Right lung (tissue), 10 donors: Measurements from ENCODE around the gene KRT35. TPM values are rescaled to one million over a fixed set of nuclear protein-coding genes. Genes with fewer than 3 reads are reported as not detected.

ENCODE experiments used
- DNase-seq, 2 donors: peaks; one replicate each; pipeline ENCODE4 v3.0.0-alpha.2; 2013
- long read RNA-seq, 8 donors: transcript quantifications; one replicate each; lab custom pipeline, GENCODE V29; 2026
- polyA plus RNA-seq, 5 donors: library from polyadenylated mRNA; unstranded; fragments of 120-200 nt; gene quantifications; one replicate each; pipeline versions ENCODE4 v1.2.1 to v1.2.3, GENCODE V29; 2013; ENCODE audit warnings: inconsistent platforms in 1 of 5, low replicate concordance in 1 of 5; ENCODE audit not compliant: insufficient read length in 5 of 5, insufficient read depth in 1 of 5

Gene KRT35
- not detected for polyA plus RNA-seq
- long read RNA-seq, donor 1: 0 reads
- long read RNA-seq, donor 2: 0 reads
- long read RNA-seq, donor 3: 0 reads
- long read RNA-seq, donor 4: 0 reads
- long read RNA-seq, donor 5: 0 reads
- long read RNA-seq, donor 6: 0 reads
- long read RNA-seq, donor 7: 0 reads
- long read RNA-seq, donor 8: 0 reads

DNA sequence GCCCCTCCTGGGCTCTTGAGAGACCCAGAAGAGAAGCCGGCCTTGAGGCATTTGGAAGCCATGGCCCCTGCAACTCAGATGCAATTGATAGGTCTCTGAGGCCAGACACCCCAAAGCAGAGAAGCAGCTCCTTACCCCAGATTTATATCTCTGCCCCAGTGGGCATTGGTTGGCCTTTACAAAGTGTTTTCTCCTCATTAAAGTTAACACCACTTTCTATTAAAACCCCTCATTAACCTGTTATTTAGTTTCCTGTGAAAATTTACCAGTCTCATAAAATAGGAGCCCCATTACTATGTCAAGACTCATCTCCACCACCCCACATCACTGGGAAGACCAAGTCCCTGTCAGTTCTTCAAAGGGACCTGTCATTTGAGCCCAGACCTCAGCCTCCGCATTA is at the start of gene KRT35:
Gene KRT35, minus strand, starts transcription at position 116 of the 400 bp plus-strand sequence. Its CDS starts 54 bp downstream, at position 62.
- DNase-seq: no peak

DNA sequence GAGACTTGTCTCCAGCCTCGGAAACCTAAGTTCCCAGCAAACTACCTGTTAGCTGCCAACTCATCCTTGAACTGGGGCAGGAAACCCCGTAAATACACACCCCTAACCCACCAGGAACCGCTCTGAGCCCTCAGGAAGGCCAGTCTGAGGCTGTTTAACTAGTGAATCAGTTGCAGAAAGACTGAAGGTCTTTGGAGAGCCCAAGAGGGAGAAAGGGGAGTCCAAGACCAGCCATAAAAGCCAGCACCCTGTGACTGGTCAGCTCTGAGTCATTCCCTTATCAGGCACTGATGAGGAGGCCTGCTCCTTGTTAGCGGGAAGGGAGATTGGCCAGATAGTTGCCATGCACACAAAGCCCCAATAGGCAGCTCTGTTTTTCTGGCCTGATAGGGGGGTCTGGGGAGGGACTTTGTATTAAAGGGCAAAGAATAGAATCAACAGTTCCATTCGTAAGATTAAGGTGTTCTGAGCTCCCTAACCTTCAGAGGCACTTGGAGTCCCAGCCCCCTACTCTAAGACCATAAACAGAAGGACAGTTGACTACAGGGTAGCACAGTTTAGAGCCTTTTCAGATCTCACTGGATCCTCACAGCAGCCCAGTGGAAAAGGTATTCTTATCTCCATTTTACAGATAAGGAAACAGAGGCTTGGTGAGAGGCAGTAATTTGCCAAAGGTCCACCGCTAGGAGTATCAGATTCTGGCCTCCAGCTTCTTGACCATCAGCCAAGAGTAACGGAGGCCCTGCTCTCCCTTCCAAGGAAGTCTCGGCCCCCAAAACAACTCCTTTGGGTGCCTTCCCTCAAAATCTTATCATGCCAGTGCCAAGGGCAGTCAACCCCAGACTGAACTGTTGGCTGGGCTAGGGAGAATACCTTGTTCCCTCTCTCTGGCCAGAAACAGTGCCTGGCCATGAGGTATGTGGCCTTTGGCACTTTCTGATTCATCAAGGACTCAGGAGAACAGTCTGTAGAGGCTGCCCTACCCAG is 49.4 kb upstream of the KRT35 start:
- no peak for DNase-seq

DNA sequence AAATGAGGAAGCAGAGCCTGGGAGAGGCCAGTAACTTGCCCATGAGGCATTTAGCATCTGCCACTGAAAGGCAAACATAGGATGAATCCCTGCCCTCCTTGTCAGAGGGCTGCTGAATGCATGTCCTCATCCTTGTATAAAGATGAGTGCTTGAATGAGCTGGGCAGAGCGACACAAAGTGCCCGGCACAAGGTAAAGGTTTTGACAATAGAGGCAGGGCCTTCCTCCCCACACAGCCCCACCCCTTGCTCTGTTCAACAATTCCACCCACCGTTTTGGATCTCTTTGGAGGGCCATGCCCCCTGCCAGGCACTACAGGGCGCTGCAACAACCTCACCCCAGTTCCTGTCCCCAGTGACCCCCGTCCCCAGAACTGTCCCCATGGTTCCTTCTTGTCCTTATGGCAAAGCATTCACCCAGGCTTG is 48.6 kb upstream of the KRT35 start:
- DNase-seq: no peak

DNA sequence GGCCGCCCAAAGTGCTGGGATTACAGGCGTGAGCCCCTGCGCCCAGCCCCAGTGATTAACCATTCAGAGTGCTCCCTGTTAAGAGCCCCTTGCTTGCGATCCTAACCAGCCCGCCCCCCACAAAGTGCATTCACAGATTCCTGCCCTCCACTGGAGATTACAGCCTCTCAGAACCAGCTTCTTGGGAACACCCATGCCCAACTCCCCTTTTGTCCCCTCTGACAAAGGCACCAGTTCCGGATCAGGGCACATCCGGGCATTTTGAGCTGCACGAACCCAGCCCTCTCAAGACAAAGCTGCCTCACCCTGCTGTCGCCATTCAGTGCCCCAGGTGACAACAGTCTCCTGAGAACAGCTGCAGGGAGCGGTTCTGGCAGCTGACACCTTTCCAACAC is 48.0 kb upstream of the KRT35 start:
- DNase-seq: no peak

DNA sequence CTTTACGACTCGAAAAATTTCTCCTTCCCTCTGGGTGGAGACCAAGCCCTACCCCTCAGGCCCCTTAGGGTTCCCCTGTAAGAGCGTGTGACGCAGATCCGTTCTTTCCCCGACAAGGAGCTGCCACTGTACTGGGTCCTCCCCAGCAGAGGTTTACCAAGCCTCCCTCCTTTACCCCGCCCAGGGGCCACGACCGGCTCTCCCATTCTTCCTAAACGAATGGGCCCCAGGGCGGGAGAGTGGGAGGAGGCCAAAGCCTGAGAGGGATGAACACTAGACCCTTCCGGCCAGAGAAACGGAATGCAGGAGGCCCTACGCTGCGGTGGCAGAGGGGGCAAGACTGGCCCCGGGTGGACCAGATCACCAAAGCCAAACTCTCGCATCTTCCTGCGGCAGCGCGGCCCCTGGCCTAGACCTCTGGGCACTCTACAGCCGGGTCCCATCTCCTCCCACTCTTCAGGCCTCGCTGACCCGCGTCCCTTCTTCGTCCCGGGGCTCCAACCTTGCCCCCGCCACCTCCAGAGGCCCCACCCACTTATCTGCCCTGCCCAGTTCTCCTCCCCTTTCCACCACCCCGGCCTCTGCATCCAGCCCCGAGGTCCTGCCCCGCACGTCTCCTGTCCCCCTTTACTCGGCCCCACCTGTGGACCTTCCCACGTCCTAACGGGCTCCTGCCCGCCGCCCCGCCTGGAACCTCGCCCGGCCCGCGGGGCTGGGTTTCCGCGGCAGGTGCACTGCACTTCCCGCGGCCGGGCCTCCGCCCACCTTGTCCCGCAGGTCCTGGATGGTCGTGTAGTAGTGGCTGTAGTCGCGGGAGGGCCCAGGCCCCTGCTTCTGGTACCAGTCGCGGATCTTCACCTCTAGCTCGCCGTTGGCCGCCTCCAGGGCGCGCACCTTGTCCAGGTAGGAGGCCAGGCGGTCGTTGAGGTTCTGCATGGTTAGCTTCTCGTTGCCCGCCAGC is 46.4 kb upstream of the KRT35 start:
- no peak for DNase-seq

DNA sequence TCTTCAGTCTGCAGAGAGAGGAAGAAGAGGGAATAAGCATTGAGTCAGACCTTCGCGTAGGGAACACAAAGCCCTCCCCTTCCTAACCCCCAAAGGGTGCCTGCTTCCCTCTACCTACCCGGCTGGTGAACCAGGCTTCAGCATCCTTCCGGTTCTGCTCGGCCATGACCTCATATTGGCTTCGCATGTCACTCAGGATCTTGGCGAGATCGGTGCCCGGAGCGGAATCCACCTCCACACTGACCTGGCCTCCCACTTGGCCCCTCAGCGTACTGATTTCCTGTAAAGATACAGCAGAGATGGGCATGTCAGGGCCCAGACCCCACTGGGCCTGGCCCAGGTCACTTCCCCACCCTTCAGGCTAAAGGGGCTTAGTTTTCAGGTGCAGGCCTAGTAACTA is 43.3 kb upstream of the KRT35 start:
- DNase-seq: no peak

DNA sequence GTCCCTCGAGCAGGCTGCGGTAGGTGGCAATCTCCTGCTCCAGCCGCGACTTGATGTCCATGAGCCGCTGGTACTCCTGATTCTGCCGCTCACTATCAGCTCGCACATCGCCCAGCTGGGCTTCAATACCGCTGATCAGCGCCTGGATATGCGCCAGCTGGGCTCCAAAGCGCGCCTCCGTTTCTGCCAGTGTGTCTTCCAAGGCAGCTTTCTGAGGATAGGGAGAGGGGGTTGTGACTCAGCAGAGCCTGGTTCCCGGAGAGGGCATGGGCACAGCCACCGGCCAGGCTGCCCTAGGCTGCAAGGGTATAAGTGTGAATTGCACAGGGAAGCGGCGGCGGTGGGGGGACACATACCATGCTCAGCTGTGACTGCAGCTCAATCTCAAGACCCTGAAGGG is 42.8 kb upstream of the KRT35 start:
- DNase-seq: no peak

DNA sequence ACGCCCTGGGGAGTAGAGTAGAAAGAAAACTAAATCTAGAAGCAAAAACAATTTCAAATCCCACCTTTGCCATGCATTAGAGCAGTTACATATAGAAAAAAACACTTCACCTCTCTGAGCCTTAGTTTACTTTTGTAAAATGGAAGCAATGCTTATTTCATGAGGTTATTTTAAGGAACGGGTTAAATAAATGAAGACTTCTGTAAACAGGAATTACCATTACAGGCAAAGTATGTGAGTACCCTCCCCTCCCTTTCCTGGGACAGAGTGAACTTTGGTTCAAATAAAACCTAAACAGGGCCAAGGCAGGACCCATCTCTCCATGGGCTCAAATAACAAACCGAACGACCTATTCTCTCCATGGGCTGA is 42.3 kb upstream of the KRT35 start:
- no peak for DNase-seq

DNA sequence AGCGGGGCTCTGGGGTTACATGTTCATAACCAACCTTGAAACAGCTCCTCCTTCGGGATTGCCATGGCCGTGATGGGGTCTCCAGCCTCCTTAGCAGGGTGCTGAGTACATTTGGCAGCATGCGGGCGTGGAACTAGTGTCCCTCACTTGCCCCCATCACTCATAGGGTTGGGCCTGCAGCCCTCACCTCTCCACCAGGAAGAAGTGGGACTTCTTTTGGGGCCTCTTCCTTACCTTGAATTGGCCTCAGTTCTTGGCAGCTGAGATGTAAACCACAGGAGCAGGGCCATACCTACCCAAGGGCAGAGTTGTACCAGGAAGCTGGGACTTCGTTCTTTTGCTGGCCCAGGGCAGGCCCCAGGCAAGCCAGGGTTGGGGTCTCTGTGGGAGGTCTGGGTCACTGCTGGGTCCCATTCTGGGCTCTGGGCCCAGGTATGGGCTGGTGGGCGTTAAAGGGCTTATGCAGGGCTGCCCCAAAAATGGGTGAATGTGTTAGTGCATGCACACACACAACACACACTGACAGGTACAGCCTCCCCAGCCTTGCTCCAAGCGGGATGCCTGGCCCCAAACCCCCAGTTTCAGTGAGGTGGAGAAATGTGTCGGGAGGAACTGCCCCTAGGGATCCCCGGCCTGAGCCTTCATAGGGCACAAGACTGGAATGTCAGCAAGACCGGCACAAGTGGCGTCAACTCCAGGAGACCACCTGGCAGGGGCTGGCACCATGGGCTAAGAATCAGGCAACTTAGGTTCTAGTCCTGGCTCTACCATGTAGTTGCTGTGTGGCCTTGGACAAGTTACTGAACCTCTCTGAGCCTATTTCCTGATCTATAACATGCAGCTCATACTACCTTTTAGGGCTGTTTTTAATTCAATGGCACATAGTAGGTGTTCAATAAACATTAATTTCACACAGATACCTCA is 41.6 kb upstream of the KRT35 start:
- DNase-seq: no peak

DNA sequence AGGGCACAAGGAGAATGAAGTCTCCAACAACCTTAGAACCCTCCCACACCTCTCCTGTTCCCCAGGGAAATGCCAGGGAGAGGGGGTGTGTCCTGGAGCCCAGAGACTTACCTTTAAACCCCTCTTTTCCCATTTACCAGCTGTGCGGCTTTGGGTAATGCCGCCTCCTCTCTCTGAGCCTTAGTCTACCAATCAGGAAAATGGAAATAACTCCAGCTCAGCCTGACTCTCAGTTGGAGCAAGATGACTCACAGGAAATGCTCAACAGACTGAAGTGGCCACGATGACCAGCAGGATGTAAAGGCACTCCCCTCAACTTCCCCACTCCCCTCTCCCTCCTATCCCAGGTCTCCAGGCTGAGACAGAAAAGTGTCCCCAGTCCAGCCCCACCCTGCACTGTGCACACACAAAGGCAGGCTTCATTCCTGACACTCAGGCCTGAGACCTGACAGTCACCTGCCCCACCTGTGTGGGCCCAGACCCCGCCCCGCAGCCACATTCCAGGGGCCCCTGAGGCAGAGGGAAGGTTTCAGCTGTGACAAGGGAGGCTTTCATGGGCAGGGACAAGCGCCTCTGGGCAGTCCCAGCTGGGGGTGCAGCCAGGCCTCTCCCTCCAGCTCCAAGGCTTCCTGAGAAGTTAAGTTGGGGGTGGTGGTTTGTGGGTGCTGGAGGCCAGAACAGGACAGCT is 40.8 kb upstream of the KRT35 start:
- peak in 1 of 2 donors; percentile 42 for DNase-seq

DNA sequence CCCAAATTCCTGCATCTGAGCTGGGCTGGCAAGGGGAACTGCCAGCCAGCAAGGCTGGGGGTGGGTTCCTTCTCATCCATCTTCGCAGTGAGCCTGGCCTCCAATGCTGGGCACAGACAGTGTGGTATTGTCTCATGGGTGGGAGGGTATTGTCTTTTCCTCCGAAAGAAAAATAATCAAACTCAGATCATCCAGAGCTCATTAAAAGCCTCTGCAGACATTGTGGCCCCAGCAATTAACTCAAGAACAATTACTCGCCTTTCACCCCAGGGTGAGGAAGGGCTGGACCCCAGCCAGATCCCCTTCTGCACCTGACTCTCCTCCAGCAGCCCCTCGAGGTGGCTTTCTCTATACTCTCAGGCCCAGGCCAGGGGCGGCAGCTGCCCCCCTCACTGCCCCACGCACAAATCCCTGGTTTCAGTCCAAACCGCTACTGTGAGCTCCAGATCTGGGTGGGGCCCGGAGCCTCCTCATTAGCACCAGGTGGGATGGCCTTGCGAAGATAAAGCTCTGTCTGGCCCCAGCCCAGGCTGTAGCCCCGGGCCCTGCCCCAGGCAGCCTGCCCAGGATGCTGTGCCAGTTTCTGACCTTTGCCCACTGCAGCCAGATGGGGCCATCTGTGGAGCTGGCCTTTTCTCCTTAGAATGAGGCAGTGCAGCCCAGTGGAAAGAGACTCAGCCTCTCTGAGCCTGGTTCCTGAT is 40.0 kb upstream of the KRT35 start:
- DNase-seq: no peak

DNA sequence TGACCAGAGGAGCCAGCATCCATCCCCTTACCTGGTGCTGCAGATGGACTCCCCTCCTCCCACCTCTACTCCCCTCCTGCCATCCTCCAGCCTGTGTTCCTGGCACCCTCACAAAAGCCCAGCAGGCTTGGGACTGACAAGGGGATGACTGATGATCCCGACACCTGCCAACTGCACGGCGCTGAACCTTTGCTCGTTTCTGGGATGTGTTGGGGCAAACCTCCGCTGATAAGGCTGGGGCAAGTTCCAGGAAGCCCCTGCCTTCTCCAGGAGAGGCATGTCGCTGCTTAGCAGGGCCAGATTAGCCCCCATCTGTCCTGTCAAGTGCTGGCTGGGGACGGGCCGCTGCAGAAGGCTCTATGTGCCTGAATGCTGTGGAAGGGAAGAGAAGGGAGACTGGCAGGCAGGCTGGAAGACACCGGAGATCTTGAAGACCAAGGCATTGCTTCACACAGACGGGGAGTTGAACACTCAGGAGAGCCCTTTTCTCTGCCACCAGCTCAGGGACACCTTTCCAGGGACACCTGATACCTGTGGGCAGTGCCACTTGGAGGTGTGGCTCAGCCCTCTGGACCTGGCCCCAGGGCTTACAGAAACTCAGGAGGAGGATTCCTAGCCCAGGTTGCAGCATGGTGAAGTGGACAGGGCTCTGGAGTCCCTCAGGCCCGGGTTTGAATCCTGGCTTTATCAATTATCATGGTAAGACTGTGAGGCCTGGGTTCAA is 38.7 kb upstream of the KRT35 start:
- DNase-seq: no peak

DNA sequence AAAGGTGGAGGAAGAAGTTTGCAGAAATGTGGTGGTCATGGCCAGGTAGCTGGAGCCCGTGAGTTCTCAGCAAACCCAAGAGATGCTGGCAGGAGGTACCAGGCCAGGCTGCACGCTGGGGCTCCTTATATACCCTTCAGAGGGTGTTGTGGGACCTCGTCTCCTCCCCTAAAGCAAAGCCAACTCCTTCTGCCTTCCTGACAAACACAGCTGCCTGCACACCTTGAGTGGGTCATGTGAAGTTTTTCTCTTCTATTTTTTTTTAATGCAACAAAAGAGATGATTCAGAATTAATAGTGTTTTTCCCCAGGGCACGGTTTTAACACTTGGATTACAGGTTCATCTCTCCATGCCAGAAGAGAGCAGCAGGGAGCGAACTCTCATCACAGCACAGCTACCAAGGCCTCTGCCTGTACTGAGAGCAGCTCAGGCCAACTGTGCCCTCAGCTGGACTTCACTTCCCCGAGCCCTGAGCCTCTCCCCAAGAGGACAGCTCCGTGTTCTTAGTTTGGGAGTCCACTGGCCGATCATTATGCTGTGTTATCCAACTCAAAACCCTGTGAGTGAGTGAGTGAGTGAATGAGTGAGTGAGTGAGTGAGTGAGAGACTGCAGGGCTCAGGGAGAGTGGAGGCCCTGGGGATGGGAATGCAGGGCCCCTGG is 38.0 kb upstream of the KRT35 start, which contains the start of gene KRT15:
Gene KRT15, minus strand, starts transcription at position 102 of the 661 bp plus-strand sequence. Its CDS starts 63 bp downstream, at position 39.
- no peak for DNase-seq

DNA sequence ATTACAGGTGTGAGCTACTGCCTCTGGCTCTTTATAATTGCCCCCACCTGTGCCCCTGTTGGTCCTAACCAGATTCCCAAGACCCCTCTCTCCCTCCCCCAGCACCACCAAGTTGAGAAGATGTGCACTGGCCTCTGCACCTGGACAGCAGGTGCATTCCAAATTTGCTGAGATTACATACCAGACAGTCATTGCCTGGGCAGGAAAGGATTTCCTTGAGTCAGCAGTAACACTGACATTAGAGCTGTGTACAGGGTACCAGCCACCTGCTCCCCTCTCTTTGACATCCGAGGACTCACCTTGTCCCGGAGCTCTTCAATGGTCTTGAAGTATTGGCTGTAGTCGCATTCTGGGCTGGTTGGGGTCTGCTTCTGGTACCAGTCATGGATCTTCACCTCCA is 37.1 kb upstream of the KRT35 start:
- DNase-seq: no peak

DNA sequence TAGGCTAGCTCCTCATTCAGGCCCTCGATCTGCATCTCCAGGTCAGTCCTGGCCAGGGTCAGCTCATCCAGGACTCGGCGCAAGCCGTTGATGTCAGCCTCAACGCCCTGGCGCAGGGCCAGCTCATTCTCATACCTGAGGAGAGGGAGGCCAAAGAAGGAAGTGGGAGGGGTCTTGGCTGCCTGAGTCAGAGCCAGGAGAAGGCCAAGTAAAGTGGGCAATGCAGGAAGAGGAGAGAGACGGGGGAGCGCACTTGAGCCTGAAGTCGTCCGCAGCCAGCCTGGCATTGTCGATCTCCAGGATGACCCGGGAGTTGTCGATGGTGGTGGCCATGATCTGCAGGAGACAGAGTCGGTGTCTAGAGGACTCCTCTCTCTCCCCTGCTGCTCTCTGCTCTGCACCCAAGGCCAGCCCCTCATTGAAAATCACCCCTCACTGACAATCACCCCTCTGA is 35.9 kb upstream of the KRT35 start:
- DNase-seq: peak in 1 of 2 donors; percentile 67

DNA sequence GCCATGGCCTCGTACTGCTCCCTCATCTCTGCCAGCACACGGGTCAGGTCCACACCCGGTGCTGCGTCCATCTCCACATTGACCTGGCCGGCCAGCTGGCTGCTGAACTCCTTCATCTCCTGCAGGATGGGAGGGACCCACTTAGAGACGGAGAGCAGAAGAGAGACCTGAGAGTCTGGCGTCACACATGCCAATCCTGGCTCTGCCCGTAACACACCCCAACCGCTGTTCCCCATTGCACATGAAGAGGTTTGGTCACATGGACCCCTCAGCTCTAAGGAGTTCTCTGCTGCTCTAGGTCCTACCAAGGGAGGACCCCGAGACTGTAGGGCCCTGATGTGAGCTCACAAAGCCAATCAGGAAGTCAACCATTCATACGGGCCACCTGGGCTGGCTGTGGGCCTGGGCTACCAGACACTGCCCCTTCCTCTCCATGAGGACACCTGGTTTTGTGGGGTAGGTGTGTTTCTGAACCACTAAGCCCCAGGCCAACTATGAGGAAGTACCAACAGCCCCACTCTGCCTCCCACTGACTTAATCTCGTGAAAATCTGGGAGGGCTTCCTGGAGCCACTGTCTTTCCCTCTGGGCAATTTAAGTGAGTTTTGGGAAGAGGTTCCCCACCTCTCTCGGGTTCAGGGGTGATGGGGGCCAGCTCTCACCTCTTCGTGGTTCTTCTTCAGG is 35.3 kb upstream of the KRT35 start:
- no peak for DNase-seq

DNA sequence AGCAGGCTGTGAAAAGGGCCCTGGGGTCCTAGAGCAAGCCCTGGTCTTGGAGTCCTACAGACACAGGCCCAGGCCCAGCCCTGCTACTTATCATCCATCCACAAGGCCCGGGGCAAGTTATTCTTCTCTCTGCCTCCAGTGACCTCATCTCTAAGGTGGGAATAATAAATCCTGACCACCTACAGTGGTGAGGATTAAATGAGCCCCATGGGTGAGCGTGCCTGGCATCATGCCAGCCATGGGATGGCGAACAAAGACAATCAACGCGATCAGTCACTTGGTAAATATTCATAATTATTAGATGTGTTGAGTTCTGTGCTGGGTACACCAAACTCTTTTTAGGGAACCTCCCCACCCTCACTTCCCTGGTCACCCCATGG is 32.2 kb upstream of the KRT35 start:
- no peak for DNase-seq
